H9 (cell line): ENCODE results near the gene ANGPTL8. TPM values are rescaled to one million over a fixed set of nuclear protein-coding genes. Genes with fewer than 3 reads are reported as not detected.

ENCODE experiments used
- DNase-seq: peaks from one replicate; pipeline ENCODE4 v3.0.0-alpha.2; 2017
- H2AFZ ChIP-seq: one replicate; pipeline ENCODE4 v1.6.1; 2013; ENCODE audit warnings: mild to moderate bottlenecking, low read length, control low read depth, moderate library complexity
- H2AK5ac ChIP-seq: 2 replicates; pipeline ENCODE4 v1.6.1; 2013; ENCODE audit warnings: low read length, control low read depth, mixed read lengths; ENCODE audit not compliant: insufficient read length
- H2BK120ac ChIP-seq: one replicate; pipeline ENCODE4 v1.6.1; 2013; ENCODE audit warnings: low read depth, mild to moderate bottlenecking, low read length, control low read depth, inconsistent platforms; ENCODE audit not compliant: poor library complexity, severe bottlenecking
- H2BK12ac ChIP-seq: 2 replicates; pipeline ENCODE4 v1.6.1; 2013; ENCODE audit warnings: low read length, control low read depth, mixed read lengths, low read depth; ENCODE audit not compliant: insufficient read length
- H2BK15ac ChIP-seq: 2 replicates; pipeline ENCODE4 v1.6.1; 2013; ENCODE audit warnings: low read depth, low read length, control low read depth
- H2BK20ac ChIP-seq: one replicate; pipeline ENCODE4 v1.6.1; 2013; ENCODE audit warnings: low read depth, mild to moderate bottlenecking, low read length, control low read depth, inconsistent platforms; ENCODE audit not compliant: poor library complexity, severe bottlenecking
- H2BK5ac ChIP-seq: 2 replicates; pipeline ENCODE4 v1.6.1; 2013; ENCODE audit warnings: low read length, control low read depth, mixed read lengths; ENCODE audit not compliant: insufficient read length
- H3K14ac ChIP-seq: 2 replicates; pipeline ENCODE4 v1.6.1; 2013; ENCODE audit warnings: low read length, control low read depth; ENCODE audit not compliant: insufficient read depth
- H3K18ac ChIP-seq: 2 replicates; pipeline ENCODE4 v1.6.1; 2013; ENCODE audit warnings: low read depth, mild to moderate bottlenecking, mixed read lengths, low read length, control low read depth; ENCODE audit not compliant: insufficient read length
- H3K23ac ChIP-seq: 2 replicates; pipeline ENCODE4 v1.6.1; 2013; ENCODE audit warnings: low read length, control low read depth, mixed read lengths, low read depth; ENCODE audit not compliant: insufficient read length
- H3K23me2 ChIP-seq: 2 replicates; pipeline ENCODE4 v1.6.1; 2013; ENCODE audit warnings: low read depth, mild to moderate bottlenecking, mixed read lengths, low read length, control low read depth; ENCODE audit not compliant: insufficient read length, poor library complexity, severe bottlenecking
- H3K27ac ChIP-seq: 2 replicates; pipeline ENCODE4 v1.5.1; 2013; ENCODE audit warnings: low read length, control low read depth, mixed read lengths, low read depth; ENCODE audit not compliant: insufficient read length
- H3K27me3 ChIP-seq: 2 replicates; pipeline ENCODE4 v1.6.1; 2013; ENCODE audit warnings: low read length, control low read depth, inconsistent platforms; ENCODE audit not compliant: insufficient read depth
- H3K4ac ChIP-seq: 2 replicates; pipeline ENCODE4 v1.6.1; 2013; ENCODE audit warnings: low read depth, mild to moderate bottlenecking, control low read depth, inconsistent platforms, low read length, moderate library complexity
- H3K4me1 ChIP-seq: 2 replicates; pipeline ENCODE4 v1.6.1; 2013; ENCODE audit warnings: low read length, control low read depth, inconsistent platforms; ENCODE audit not compliant: insufficient read depth
- H3K4me2 ChIP-seq: 2 replicates; pipeline ENCODE4 v1.6.1; 2013; ENCODE audit warnings: low read length, control low read depth, mixed read lengths; ENCODE audit not compliant: insufficient read length, insufficient read depth
- H3K56ac ChIP-seq: 2 replicates; pipeline ENCODE4 v1.6.1; 2013; ENCODE audit warnings: low read depth, mild to moderate bottlenecking, mixed read lengths, low read length, control low read depth; ENCODE audit not compliant: insufficient read length
- H3K79me1 ChIP-seq: 2 replicates; pipeline ENCODE4 v1.6.1; 2013; ENCODE audit warnings: low read depth, mild to moderate bottlenecking, moderate library complexity, low read length, control low read depth, inconsistent platforms; ENCODE audit not compliant: insufficient read depth, poor library complexity, severe bottlenecking
- H3K79me2 ChIP-seq: 2 replicates; pipeline ENCODE4 v1.6.1; 2013; ENCODE audit warnings: low read length, control low read depth, inconsistent platforms; ENCODE audit not compliant: insufficient read depth
- H3K9ac ChIP-seq: 2 replicates; pipeline ENCODE4 v1.6.1; 2013; ENCODE audit warnings: low read length, control low read depth, mixed read lengths; ENCODE audit not compliant: insufficient read length; ENCODE audit errors: extremely low read depth
- H3K9me3 ChIP-seq: one replicate; pipeline ENCODE4 v1.6.1; 2013; ENCODE audit warnings: low read depth, low read length, inconsistent platforms; ENCODE audit not compliant: control insufficient read depth
- H3T11ph ChIP-seq: one replicate; pipeline ENCODE4 v1.6.1; 2013; ENCODE audit warnings: mild to moderate bottlenecking, low read length, control low read depth, inconsistent platforms
- H4K20me1 ChIP-seq: one replicate; pipeline ENCODE4 v1.6.1; 2013; ENCODE audit not compliant: control insufficient read depth, insufficient read length, insufficient read depth
- H4K5ac ChIP-seq: 2 replicates; pipeline ENCODE4 v1.6.1; 2013; ENCODE audit warnings: low read depth, mild to moderate bottlenecking, mixed read lengths, low read length, control low read depth; ENCODE audit not compliant: insufficient read length
- H4K8ac ChIP-seq: replicated peaks from 2 replicates; pipeline ENCODE4 v1.6.1; 2013; ENCODE audit warnings: low read length, control low read depth, mixed read lengths, low read depth; ENCODE audit not compliant: insufficient read length
- H4K91ac ChIP-seq: 2 replicates; pipeline ENCODE4 v1.6.1; 2013; ENCODE audit warnings: low read depth, mild to moderate bottlenecking, moderate library complexity, mixed read lengths, low read length, control low read depth; ENCODE audit not compliant: insufficient read length
- H3K27ac Mint-ChIP-seq, 3 experiments: 2 replicates in 2 of 3; 3 replicates in 1 of 3; pipeline ENCODE4 v1.8.0; 2020 to 2021; ENCODE audit warnings: mixed read lengths in 3 of 3, mild to moderate bottlenecking in 1 of 3, moderate library complexity in 1 of 3
- H3K27me3 Mint-ChIP-seq: 2 replicates; pipeline ENCODE4 v1.8.0; 2021; ENCODE audit warnings: low read depth, mild to moderate bottlenecking, moderate library complexity, mixed read lengths
- H3K36me3 Mint-ChIP-seq, 3 experiments: 2 replicates in 2 of 3; 3 replicates in 1 of 3; pipeline ENCODE4 v1.8.0; 2020 to 2021; ENCODE audit warnings: low read depth in 3 of 3, mixed read lengths in 3 of 3; ENCODE audit not compliant: insufficient read depth in 1 of 3
- H3K4me1 Mint-ChIP-seq, 2 experiments: 2 replicates each; pipeline ENCODE4 v1.8.0; 2020; ENCODE audit warnings: mixed read lengths in 2 of 2
- H3K4me3 Mint-ChIP-seq, 2 experiments: 2 replicates in 1 of 2; 3 replicates in 1 of 2; pipeline ENCODE4 v1.8.0; 2020 to 2021; ENCODE audit warnings: mild to moderate bottlenecking in 2 of 2, mixed read lengths in 2 of 2, moderate library complexity in 1 of 2
- H3K9me3 Mint-ChIP-seq, 2 experiments: 2 replicates in 1 of 2; 3 replicates in 1 of 2; pipeline ENCODE4 v1.8.0; 2020; ENCODE audit warnings: mild to moderate bottlenecking in 2 of 2, mixed read lengths in 2 of 2, moderate library complexity in 1 of 2
- WGBS: extraction: QIAGEN DNeasy Blood & Tissue Kit; methylation state at CpG from one replicate; pipeline ENCODE4 v1.1.7; 2013; ENCODE audit warnings: missing lambda C conversion rate, low lambda C conversion rate, mixed read lengths; ENCODE audit not compliant: insufficient read length; ENCODE audit errors: extremely low coverage; 5-methylcytosine and 5-hydroxymethylcytosine counted together
- total RNA-seq: library from RNA; stranded (reverse); gene quantifications from 2 replicates; pipeline ENCODE4 v1.2.1, GENCODE V29; 2021
- TF ChIP-seq, protein P1 (sequence below): fragments of 200-600 bp; sonication (generic); conservative IDR thresholded peaks from 3 replicates; pipeline ENCODE4 v1.8.0; 2021; ENCODE audit warnings: antibody characterized with exemption, mild to moderate bottlenecking

ANGPTL8 gene
- total RNA-seq, 1 experiment from 2014 or later, result not detected

DNA sequence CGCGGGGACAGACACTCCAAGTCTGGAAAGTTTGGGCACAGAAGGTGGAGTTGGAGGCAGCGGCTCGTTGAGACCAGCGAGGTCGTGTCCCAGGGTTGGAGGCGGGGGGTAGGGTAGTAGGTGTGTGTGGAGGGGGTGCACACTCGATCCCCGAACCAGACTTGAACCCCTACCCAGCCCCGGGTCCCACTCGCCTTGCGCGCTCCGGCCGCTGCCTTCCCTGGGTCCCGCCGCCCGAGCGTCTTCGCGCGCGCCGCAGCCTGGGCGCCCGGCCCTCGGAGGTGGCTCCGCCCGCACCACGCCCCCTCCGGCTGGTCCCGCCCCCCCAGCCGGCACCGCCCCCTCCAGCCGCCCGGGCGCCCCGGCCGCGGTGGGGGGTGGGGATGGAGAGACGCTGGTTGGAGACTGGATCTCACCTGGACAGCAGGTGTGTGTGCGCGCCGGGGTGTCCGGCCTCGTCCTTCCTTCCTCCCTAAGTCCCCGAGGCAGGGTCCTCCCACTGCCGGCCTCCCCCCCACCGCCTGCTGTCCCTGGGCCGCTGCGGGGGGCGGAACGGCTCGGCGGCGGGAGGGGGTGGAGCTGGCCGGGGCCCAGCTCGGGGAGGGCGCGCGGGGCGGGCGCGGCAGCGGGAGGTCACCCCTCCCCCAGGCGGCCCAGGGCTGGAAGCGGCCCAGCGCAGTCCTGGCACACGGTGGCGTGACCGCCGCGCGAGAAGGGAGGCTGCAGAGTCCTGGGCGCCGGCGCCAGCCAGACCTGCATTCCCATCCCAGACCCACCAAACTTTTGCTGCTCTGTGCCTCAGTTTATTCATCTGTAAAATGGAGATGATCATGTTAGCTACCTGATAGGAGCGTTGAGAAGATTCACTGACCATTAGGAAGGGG, 41.9 kb upstream of the ANGPTL8 start, which contains the start of gene KANK2:
Gene KANK2 (minus strand): TSS at position 255 of the 884 bp plus-strand sequence. CDS start 3,034 bp downstream, outside the sequence.
- Histone ChIP-seq H3K23me2 (peaks cover 4% of the 10 kb centered on the region), H4K91ac (no peak within 1 kb of the TSS), H3K18ac (peak within 1 kb of the TSS; percentile 56), H3K4me2 (peak within 1 kb of the TSS; percentile 72), H2BK20ac (no peak within 1 kb of the TSS), H2BK15ac (no peak within 1 kb of the TSS), H2BK12ac (no peak within 1 kb of the TSS), H3K14ac (peak within 1 kb of the TSS; percentile 66; the same call in 1 of the 2 replicates), H2AFZ (no peak within 1 kb of the TSS), H3T11ph (no peak within 1 kb of the TSS), H3K56ac (no peak within 1 kb of the TSS), H3K79me1 (no peaks in the 10 kb centered on the region), H3K9ac (peak within 1 kb of the TSS; percentile 20), H2BK5ac (no peak within 1 kb of the TSS), H3K27ac (no peak within 1 kb of the TSS), H4K5ac (no peak within 1 kb of the TSS), H3K4ac (no peak within 1 kb of the TSS), H3K9me3 (no peaks in the 10 kb centered on the region), H3K79me2 (no peaks in the 10 kb centered on the region), H2AK5ac (no peak within 1 kb of the TSS), H3K4me1 (no peaks in the 10 kb centered on the region; the same call in 1 of the 2 replicates), H3K27me3 (no peaks in the 10 kb centered on the region), H2BK120ac (no peak within 1 kb of the TSS), H3K23ac (no peak within 1 kb of the TSS), H4K20me1 (no peaks in the 10 kb centered on the region), H4K8ac (no peak within 1 kb of the TSS)
- peak within 1 kb of the TSS; percentile 76 to 96 for H3K4me3 Mint-ChIP-seq
- WGBS, result no CpG with 5 or more reads among the region's 78 CpGs
- peaks cover 2% of the 10 kb centered on the region; the same call in 1 of the 2 replicates for H3K27me3 Mint-ChIP-seq
- H3K27ac Mint-ChIP-seq, result peak within 1 kb of the TSS in 2 of 3 experiments; percentile 68 to 90; a peak in 2 of 7 replicates
- H3K36me3 Mint-ChIP-seq, result peaks cover 5 to 31% (median 23%) of the 10 kb centered on the region in 3 experiments; a peak in 6 of 7 replicates
- no peaks in the 10 kb centered on the region for H3K9me3 Mint-ChIP-seq
- TF ChIP-seq, protein P1, sequence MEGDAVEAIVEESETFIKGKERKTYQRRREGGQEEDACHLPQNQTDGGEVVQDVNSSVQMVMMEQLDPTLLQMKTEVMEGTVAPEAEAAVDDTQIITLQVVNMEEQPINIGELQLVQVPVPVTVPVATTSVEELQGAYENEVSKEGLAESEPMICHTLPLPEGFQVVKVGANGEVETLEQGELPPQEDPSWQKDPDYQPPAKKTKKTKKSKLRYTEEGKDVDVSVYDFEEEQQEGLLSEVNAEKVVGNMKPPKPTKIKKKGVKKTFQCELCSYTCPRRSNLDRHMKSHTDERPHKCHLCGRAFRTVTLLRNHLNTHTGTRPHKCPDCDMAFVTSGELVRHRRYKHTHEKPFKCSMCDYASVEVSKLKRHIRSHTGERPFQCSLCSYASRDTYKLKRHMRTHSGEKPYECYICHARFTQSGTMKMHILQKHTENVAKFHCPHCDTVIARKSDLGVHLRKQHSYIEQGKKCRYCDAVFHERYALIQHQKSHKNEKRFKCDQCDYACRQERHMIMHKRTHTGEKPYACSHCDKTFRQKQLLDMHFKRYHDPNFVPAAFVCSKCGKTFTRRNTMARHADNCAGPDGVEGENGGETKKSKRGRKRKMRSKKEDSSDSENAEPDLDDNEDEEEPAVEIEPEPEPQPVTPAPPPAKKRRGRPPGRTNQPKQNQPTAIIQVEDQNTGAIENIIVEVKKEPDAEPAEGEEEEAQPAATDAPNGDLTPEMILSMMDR, result no peak; the same call in 2 of the 3 replicates
- H3K4me1 Mint-ChIP-seq, result peaks cover 6 to 13% of the 10 kb centered on the region in 2 experiments
- peak; percentile 87 for DNase-seq
